Activated B cell treated with CpG ODN at 0.5 μM for 24 hours (primary cell): ENCODE results near the gene LCE5A. TPM values are rescaled to one million over a fixed set of nuclear protein-coding genes. Genes with fewer than 3 reads are reported as not detected.
"Not testable (repeated sequence)": the region's sequence is repeated elsewhere in the genome, so short reads cannot be mapped to it uniquely, and the experiment has no call there.

Source experiments
- ATAC-seq: fragments of 200-7000 bp; cut with Tn5 transposase; one replicate; pipeline ENCODE4 v1.10.0; 2021; ENCODE audit warnings: low read depth, mild to moderate bottlenecking, moderate library complexity
- CTCF ChIA-PET: fragments of 350-600 bp; sonication (Branson Sonifier 250); formaldehyde crosslinking; loops from one replicate; lab custom pipeline; 2021; ENCODE audit warnings: antibody characterized with exemption; lab: Charles Lee
- POLR2A ChIA-PET: fragments of 350-600 bp; sonication (Branson Sonifier 250); formaldehyde crosslinking; loops from one replicate; lab custom pipeline; 2021; ENCODE audit warnings: antibody characterized with exemption; lab: Charles Lee
- DNase-seq: peaks from one replicate; pipeline ENCODE4 v3.0.0; 2022
- H3K27ac Mint-ChIP-seq: one replicate; pipeline ENCODE4 v1.8.0; 2020; ENCODE audit warnings: mixed read lengths
- H3K27me3 Mint-ChIP-seq: one replicate; pipeline ENCODE4 v1.8.0; 2021; ENCODE audit warnings: mixed read lengths
- H3K36me3 Mint-ChIP-seq: one replicate; pipeline ENCODE4 v1.8.0; 2021; ENCODE audit warnings: low read depth, mixed read lengths
- H3K4me1 Mint-ChIP-seq: one replicate; pipeline ENCODE4 v1.8.0; 2021; ENCODE audit warnings: mixed read lengths
- H3K4me3 Mint-ChIP-seq: one replicate; pipeline ENCODE4 v1.8.0; 2020; ENCODE audit warnings: mild to moderate bottlenecking, mixed read lengths
- H3K9me3 Mint-ChIP-seq: one replicate; pipeline ENCODE4 v1.8.0; 2020; ENCODE audit warnings: mixed read lengths
- intact Hi-C: fragments of 100-400 bp; cut with micrococcal nuclease; formaldehyde crosslinking; loops from one replicate; pipeline ENCODE4 v1.15.1; 2024
- total RNA-seq: library from RNA; stranded (reverse); gene quantifications from 2 replicates; pipeline ENCODE4 v1.2.3, GENCODE V29; 2022
- TF ChIP-seq, protein P1 (sequence below): fragments of 200-600 bp; IDR thresholded peaks from one replicate; pipeline ENCODE4 v1.8.0; 2022; ENCODE audit warnings: antibody characterized with exemption, mild to moderate bottlenecking

LCE5A gene
- total RNA-seq, 1 donor from 2014 or later = not detected

DNA sequence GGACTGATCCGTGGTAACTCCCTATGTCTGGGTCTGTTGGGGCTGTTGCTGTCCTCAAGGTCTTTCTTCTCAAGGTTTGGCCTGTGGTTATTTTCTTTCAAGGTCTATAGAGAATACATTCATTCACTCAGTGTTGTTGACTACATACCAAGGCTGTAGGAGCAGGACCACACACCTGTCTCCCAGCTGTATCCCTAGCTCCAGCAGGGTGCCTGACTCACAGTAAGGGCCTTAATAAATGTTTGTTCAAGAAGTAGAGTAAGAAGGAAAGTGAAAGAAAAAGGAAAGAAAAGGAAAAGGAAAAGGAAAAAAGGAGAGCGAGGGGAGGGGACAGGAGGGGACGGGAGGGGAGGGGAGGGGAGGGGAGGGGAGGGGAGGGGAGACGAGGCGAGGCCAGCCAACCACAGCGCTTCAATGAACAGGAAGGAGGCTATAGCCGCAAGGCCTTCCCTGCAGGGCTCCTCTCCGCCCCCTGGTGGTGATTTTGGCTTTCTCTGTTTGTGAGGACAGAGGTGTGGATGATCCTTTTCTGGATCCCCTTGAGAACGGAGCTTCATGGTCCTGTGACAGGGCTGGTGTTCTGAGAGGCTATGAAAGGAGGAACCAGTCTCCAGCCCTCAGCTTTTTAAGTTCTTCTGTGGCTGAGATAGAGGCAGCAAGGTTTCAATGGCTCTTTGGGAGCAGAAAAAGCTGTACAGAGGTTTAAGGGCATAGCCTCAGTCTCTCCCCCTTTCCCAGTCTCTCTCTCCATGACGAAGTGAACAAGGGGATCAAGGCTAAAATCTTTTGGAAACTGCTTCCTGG lies 30.6 kb upstream of the LCE5A start:
- Mint-ChIP-seq H3K27me3 (peaks cover 2% of the 10 kb centered on the region), H3K36me3 (peaks cover 4% of the 10 kb centered on the region), H3K9me3 (peaks cover 27% of the 10 kb centered on the region), H3K4me3 (no peak overlapping the region), H3K27ac (no peak overlapping the region), H3K4me1 (peaks cover 2% of the 10 kb centered on the region)
- ATAC-seq (no peak), DNase-seq (no peak)
- POLR2A ChIA-PET = no interaction called here
- intact Hi-C loops = no loop called here
- TF ChIP-seq, protein P1, sequence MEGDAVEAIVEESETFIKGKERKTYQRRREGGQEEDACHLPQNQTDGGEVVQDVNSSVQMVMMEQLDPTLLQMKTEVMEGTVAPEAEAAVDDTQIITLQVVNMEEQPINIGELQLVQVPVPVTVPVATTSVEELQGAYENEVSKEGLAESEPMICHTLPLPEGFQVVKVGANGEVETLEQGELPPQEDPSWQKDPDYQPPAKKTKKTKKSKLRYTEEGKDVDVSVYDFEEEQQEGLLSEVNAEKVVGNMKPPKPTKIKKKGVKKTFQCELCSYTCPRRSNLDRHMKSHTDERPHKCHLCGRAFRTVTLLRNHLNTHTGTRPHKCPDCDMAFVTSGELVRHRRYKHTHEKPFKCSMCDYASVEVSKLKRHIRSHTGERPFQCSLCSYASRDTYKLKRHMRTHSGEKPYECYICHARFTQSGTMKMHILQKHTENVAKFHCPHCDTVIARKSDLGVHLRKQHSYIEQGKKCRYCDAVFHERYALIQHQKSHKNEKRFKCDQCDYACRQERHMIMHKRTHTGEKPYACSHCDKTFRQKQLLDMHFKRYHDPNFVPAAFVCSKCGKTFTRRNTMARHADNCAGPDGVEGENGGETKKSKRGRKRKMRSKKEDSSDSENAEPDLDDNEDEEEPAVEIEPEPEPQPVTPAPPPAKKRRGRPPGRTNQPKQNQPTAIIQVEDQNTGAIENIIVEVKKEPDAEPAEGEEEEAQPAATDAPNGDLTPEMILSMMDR = no peak
- CTCF ChIA-PET = interaction anchor here (0.7 to 1.1 kb wide), 3 partner anchors 20 to 22 kb away, joined by 3 read pairs; no protein-coding TSS in a partner anchor

DNA sequence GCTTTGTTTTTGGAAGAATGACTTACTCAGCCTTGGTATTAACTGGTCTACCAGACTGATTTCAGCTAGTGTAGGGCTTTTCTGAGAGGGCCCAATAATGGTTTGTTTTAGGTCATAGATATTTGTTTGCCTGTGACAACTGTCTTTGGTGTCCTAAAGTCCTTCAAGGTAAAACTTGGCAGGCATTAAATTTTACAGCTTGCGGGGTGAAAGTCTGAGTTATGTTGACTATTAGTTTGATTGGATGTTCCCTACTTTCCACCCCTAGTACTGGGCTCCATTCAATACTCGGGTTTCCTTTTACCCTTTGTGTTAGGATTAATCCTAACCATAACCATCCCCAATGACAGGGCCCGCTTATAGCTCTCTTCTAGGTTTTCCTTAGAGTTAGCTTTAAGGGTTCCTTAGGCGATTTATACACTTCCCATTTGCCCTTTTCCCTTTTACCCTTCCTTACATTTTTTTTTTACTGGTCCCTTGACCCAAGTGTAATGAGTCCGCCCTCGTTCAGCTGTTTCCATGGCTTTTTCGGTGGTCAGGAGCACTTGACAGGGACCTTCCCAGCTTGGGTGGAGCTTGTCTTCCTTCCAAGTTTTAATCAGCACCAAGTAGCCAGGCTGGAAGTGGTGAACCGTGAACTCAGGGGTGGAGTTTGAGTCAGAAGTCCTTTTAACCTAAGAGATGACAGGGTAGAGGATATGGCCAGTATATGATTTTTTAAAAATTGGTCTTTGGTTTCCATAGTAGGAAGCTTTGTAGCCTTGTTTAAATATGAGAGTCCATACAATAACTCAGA lies 28.5 kb upstream of the LCE5A start:
- ChIA-PET CTCF (no interaction called here), POLR2A (no interaction called here)
- Mint-ChIP-seq H3K36me3 (peaks cover 3% of the 10 kb centered on the region), H3K4me3 (no peak overlapping the region), H3K4me1 (peaks cover 2% of the 10 kb centered on the region), H3K9me3 (peaks cover 12% of the 10 kb centered on the region), H3K27ac (no peak overlapping the region), H3K27me3 (peaks cover 2% of the 10 kb centered on the region)
- ATAC-seq = no peak
- no peak for DNase-seq
- TF ChIP-seq, protein P1 = no peak
- intact Hi-C loops = no loop called here

GRCh38 chr1:152486400-152487006 lies 24.1 kb upstream of the LCE5A start:
- H3K9me3 Mint-ChIP-seq = peaks cover 5% of the 10 kb centered on the region
- no peaks in the 10 kb centered on the region for H3K36me3 Mint-ChIP-seq
- intact Hi-C loops = no loop called here
- ChIA-PET POLR2A (no interaction called here), CTCF (no interaction called here)
- no peak overlapping the region for H3K4me3 Mint-ChIP-seq
- H3K27ac Mint-ChIP-seq = no peak overlapping the region
- H3K27me3 Mint-ChIP-seq = peaks cover 4% of the 10 kb centered on the region
- TF ChIP-seq, protein P1 = no peak
- ATAC-seq (no peak), DNase-seq (no peak)
- no peaks in the 10 kb centered on the region for H3K4me1 Mint-ChIP-seq

DNA sequence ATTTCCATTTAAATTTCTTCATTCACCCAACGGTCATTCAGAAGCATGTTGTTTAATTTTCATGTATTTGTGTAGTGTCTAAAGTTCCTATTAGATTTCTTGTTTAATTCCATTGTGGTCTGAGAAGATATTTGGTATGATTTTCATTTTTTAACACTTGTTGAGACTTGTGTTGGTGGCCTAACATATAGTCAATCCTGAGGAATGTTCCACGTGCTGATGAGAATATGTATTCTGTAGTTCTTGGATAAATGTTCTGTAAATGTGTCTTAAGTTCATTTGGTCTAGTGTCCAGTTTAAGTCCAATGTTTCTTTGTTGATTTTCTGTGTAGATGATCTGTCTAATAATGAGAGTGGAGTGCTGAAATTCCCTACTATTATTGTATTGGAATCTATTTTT lies 22.7 kb upstream of the LCE5A start:
- DNase-seq (no peak), ATAC-seq (no peak)
- Mint-ChIP-seq H3K36me3 (no peaks in the 10 kb centered on the region), H3K27me3 (peaks cover 4% of the 10 kb centered on the region), H3K4me3 (no peak overlapping the region), H3K9me3 (peaks cover 5% of the 10 kb centered on the region), H3K4me1 (no peaks in the 10 kb centered on the region), H3K27ac (no peak overlapping the region)
- TF ChIP-seq, protein P1 = no peak
- intact Hi-C loops = no loop called here
- POLR2A ChIA-PET = no interaction called here
- CTCF ChIA-PET = no interaction called here

- H3K27me3 Mint-ChIP-seq, DNase-seq, H3K9me3 Mint-ChIP-seq, H3K4me3 Mint-ChIP-seq, CTCF ChIA-PET, H3K36me3 Mint-ChIP-seq, H3K4me1 Mint-ChIP-seq, ATAC-seq, H3K27ac Mint-ChIP-seq, POLR2A ChIA-PET, intact Hi-C loops: not testable (repeated sequence)
Observed at GRCh38 chr1:152491537-152491936, 19.1 kb upstream of the LCE5A start.
